Osteocyte (in vitro differentiated cells): ENCODE measurements around the gene DLGAP5. TPM values are rescaled to one million over a fixed set of nuclear protein-coding genes. Genes with fewer than 3 reads are reported as not detected.

Experiments
- DNase-seq: peaks from one replicate; pipeline ENCODE4 v3.0.0; 2021; ENCODE audit warnings: mixed read lengths; ENCODE audit not compliant: unreplicated experiment; ENCODE audit errors: extremely low spot score
- H3K27ac Mint-ChIP-seq: one replicate; pipeline ENCODE4 v1.8.0; 2021; ENCODE audit warnings: mild to moderate bottlenecking, mixed read lengths; ENCODE audit not compliant: unreplicated experiment
- H3K27me3 Mint-ChIP-seq: one replicate; pipeline ENCODE4 v1.8.0; 2021; ENCODE audit warnings: mixed read lengths; ENCODE audit not compliant: unreplicated experiment
- H3K36me3 Mint-ChIP-seq: one replicate; pipeline ENCODE4 v1.8.0; 2021; ENCODE audit warnings: mixed read lengths; ENCODE audit not compliant: unreplicated experiment
- H3K4me1 Mint-ChIP-seq: one replicate; pipeline ENCODE4 v1.8.0; 2021; ENCODE audit warnings: mixed read lengths; ENCODE audit not compliant: unreplicated experiment
- H3K4me3 Mint-ChIP-seq: one replicate; pipeline ENCODE4 v1.8.0; 2021; ENCODE audit warnings: mild to moderate bottlenecking, moderate library complexity, mixed read lengths; ENCODE audit not compliant: unreplicated experiment
- H3K9me3 Mint-ChIP-seq: one replicate; pipeline ENCODE4 v1.8.0; 2021; ENCODE audit warnings: mixed read lengths; ENCODE audit not compliant: unreplicated experiment
- total RNA-seq: library from RNA; stranded (reverse); gene quantifications from 2 replicates; pipeline ENCODE4 v1.2.1, GENCODE V29; 2021
- TF ChIP-seq, protein P1 (sequence below): fragments of 200-600 bp; sonication (generic); IDR thresholded peaks from 2 replicates; pipeline ENCODE4 v1.5.0; 2021; ENCODE audit warnings: antibody characterized with exemption, mild to moderate bottlenecking, moderate library complexity

Gene DLGAP5
- total RNA-seq, 1 donor from 2014 or later = 11.7 TPM

DNA sequence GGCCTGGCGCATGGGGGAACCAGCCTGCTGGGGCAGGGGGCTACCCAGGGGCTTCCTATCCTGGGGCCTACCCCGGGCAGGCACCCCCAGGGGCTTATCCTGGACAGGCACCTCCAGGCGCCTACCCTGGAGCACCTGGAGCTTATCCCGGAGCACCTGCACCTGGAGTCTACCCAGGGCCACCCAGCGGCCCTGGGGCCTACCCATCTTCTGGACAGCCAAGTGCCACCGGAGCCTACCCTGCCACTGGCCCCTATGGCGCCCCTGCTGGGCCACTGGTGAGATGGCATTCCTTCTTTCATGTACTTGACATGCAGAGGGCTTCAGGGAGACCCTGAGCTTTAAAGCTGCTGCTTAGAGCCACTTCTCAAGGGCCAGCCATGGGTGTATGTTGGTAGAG is 53.3 kb downstream of the DLGAP5 start:
- H3K27me3 Mint-ChIP-seq = no peaks in the 10 kb centered on the region
- H3K9me3 Mint-ChIP-seq = no peaks in the 10 kb centered on the region
- TF ChIP-seq, protein P1, sequence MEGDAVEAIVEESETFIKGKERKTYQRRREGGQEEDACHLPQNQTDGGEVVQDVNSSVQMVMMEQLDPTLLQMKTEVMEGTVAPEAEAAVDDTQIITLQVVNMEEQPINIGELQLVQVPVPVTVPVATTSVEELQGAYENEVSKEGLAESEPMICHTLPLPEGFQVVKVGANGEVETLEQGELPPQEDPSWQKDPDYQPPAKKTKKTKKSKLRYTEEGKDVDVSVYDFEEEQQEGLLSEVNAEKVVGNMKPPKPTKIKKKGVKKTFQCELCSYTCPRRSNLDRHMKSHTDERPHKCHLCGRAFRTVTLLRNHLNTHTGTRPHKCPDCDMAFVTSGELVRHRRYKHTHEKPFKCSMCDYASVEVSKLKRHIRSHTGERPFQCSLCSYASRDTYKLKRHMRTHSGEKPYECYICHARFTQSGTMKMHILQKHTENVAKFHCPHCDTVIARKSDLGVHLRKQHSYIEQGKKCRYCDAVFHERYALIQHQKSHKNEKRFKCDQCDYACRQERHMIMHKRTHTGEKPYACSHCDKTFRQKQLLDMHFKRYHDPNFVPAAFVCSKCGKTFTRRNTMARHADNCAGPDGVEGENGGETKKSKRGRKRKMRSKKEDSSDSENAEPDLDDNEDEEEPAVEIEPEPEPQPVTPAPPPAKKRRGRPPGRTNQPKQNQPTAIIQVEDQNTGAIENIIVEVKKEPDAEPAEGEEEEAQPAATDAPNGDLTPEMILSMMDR = no peak
- no peak for DNase-seq
- H3K4me3 Mint-ChIP-seq = no peak overlapping the region
- H3K27ac Mint-ChIP-seq = peak overlapping the region; percentile 72
- H3K4me1 Mint-ChIP-seq = peaks cover 24% of the 10 kb centered on the region
- H3K36me3 Mint-ChIP-seq = peaks cover 31% of the 10 kb centered on the region

GRCh38 chr14:55136885-55137786 is 54.2 kb downstream of the DLGAP5 start:
- Mint-ChIP-seq H3K4me3 (no peak overlapping the region), H3K36me3 (peaks cover 28% of the 10 kb centered on the region), H3K27me3 (no peaks in the 10 kb centered on the region), H3K9me3 (no peaks in the 10 kb centered on the region), H3K4me1 (peaks cover 33% of the 10 kb centered on the region), H3K27ac (peak overlapping the region; percentile 72)
- DNase-seq = no peak
- TF ChIP-seq, protein P1 = no peak

DNA sequence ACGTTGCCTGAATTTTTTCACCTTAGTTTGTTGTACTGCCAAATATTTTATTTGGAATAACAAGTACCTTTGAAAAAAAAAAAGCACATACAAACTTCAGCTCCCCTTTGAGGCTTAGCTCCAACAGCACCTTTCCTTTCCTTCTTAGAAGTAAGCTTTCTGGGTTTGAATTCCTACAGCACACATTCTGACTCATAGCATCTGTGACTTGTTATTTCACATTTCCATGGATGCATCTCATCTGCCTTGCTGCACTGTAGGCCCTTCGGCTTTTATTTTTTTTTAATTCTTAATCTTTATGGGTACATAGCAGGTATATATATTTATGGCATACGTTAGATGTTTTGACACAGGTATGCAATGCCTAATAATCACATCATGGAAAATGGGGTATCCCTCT is 55.1 kb downstream of the DLGAP5 start:
- no peak overlapping the region for H3K27ac Mint-ChIP-seq
- DNase-seq = no peak
- TF ChIP-seq, protein P1 = no peak
- no peaks in the 10 kb centered on the region for H3K27me3 Mint-ChIP-seq
- peaks cover 42% of the 10 kb centered on the region for H3K4me1 Mint-ChIP-seq
- no peaks in the 10 kb centered on the region for H3K9me3 Mint-ChIP-seq
- no peak overlapping the region for H3K4me3 Mint-ChIP-seq
- peaks cover 22% of the 10 kb centered on the region for H3K36me3 Mint-ChIP-seq

- H3K27ac Mint-ChIP-seq = no peak overlapping the region
- DNase-seq = no peak
These were observed 58.0 kb downstream of the DLGAP5 start for GRCh38 chr14:55133416-55133815.

More at GRCh38 chr14:55133416-55133815, 58.0 kb downstream of the DLGAP5 start:
- no peaks in the 10 kb centered on the region for H3K27me3 Mint-ChIP-seq
- TF ChIP-seq, protein P1 = peak; percentile 52
- H3K4me1 Mint-ChIP-seq = peaks cover 54% of the 10 kb centered on the region
- H3K4me3 Mint-ChIP-seq = no peak overlapping the region
- H3K9me3 Mint-ChIP-seq = no peaks in the 10 kb centered on the region
- H3K36me3 Mint-ChIP-seq = peaks cover 3% of the 10 kb centered on the region
